Measurements from ENCODE around the gene PTRH2.
"Not testable (repeated sequence)": the region's sequence is repeated elsewhere in the genome, so short reads cannot be mapped to it uniquely, and the experiment has no call there.

PTRH2 gene

DNA sequence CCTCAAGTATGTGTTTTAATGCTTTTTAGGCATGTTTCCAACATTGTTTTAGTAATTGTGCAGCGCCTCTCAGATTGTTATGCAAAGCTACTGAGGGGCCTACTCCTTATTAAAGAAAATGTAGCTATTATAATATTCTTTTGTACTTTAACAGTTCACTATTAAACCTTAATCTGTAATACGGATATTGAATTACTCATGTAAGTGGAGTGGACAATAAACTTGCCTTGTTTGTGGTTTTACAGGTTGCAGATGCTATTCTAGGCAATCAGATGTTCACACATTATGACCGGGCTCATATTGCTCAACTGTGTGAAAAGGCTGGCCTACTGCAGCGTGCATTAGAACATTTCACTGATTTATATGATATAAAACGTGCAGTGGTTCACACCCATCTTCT, 41.0 kb downstream of the PTRH2 start:
- DNase-seq: no peak

DNA sequence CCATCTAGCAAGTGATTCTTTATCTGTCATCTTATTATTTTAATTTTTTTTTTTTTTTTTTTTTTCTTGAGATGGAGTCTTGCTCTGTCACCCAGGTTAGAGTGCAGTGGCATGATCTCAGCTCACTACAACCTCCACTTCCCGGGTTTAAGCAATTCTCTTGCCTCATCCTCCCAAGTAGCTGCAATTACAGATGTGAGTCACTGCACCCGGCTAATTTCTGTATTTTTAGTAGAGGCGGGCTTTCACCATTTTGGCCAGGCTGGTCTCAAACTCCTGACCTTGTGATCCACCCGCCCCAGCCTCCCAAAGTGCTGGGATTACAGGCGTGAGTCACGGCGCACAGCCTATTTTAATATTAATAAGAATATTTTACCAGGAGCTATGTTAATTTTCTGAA, 50.6 kb downstream of the PTRH2 start:
- DNase-seq: not testable (repeated sequence)

DNA sequence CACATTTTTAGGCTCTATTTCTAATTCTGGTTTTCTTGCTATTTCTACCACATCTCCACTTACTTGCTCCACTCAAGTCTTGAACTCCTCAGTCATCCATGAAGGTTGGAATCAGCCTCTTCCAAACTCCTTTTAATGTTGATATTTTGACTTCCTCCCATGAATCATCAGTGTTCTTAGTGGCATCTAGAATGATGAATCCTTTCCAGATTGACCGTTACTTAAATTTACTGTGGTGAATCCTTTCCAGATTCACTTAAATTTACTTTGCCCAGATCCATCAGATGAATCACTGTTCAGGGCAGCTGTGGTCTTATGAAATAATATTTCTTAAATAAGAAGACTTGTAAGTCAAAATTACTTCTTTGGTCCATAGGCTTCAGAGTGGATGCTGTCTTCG, 55.1 kb downstream of the PTRH2 start:
- DNase-seq: no peak

DNA sequence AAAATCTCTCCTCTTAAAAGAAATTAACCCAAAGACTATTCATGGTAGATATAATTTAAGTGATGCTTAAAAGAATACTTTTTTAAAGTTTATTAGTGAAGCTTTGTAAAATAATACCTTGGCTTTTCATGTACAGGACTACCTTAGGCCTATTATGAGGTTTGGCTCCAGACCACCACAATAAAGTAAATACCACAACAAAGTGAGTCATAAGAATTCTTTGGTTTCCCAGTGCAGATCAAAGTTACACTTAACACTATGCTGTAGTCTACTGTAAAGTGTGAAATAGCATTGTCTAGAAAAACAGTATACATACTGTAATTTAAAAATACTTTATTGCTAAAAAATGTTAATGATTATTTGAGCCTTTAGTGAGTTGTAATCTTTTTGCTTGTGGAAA, 55.9 kb downstream of the PTRH2 start:
- DNase-seq: no peak

DNA sequence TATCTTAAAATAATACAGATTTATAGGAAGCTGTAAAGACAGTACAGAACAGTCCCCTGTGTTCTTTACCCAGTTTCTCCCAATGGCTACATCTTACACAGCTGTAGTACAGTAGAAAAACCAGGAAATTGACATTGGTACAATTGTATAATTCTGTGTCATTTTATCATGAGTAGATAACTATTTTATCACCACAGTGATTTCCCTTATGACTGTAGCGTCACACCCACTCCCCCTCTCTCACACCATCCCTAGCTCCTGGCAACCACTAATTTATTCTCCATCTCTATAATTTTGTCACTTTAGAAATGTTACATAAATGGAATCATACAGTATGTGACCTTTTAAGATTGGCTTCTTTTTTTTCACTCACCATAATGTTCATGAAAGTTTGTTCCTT, 56.6 kb downstream of the PTRH2 start:
- DNase-seq: no peak

DNA sequence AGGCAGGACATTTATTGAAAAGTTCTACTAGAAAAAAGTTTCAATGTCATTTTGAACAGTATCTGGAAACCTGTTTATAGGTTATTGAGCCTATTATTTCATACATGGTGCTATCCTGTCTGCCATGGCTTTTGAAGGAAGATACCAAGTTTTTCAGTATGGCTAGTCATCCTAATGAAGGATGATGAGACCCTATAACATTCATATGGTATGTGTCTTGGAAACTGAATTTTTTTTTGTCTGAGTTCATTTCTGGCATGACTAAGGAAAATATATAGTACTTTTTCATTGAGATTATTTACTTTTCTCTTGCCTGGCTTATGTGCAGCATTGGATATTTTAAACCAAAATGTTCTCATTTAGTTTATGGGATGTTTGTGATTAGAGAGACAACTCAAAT, 57.3 kb downstream of the PTRH2 start:
- DNase-seq: no peak
